Loucy (cell line): ENCODE results near the gene PACRGL.

Source experiments
- EZH2phosphoT487 ChIP-seq: fragments of 200-600 bp; IDR thresholded peaks from 2 replicates; pipeline ENCODE4 v1.6.1; 2018; ENCODE audit warnings: antibody characterized with exemption, mild to moderate bottlenecking, moderate library complexity, borderline replicate concordance
- TF ChIP-seq, protein P1 (sequence below): fragments of 200-600 bp; sonication (generic); conservative IDR thresholded peaks from 2 replicates; pipeline ENCODE4 v1.5.1; 2014; ENCODE audit warnings: mild to moderate bottlenecking, antibody characterized with exemption, low read length

GRCh38 chr4:20787940-20788665 is 87.8 kb downstream of the PACRGL start:
- TF ChIP-seq EZH2phosphoT487 = no peak
- TF ChIP-seq, protein P1, sequence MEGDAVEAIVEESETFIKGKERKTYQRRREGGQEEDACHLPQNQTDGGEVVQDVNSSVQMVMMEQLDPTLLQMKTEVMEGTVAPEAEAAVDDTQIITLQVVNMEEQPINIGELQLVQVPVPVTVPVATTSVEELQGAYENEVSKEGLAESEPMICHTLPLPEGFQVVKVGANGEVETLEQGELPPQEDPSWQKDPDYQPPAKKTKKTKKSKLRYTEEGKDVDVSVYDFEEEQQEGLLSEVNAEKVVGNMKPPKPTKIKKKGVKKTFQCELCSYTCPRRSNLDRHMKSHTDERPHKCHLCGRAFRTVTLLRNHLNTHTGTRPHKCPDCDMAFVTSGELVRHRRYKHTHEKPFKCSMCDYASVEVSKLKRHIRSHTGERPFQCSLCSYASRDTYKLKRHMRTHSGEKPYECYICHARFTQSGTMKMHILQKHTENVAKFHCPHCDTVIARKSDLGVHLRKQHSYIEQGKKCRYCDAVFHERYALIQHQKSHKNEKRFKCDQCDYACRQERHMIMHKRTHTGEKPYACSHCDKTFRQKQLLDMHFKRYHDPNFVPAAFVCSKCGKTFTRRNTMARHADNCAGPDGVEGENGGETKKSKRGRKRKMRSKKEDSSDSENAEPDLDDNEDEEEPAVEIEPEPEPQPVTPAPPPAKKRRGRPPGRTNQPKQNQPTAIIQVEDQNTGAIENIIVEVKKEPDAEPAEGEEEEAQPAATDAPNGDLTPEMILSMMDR = no peak
